ENCODE data around the gene HEATR1.

GRCh38 chr1:236552901-236553300 is 51.4 kb downstream of the HEATR1 start:
- TF ChIP-seq CTCF (IDR thresholded peaks at IDR 0.05) = no peak
- TF ChIP-seq POLR2A (IDR thresholded peaks at IDR 0.05) = no peak

Measured in suprapubic skin (tissue), 3 donors.